Inflammatory macrophage treated with lipopolysaccharide for 1 hour (primary cell): Measurements from ENCODE around the gene DDI1.

Experiments used
- DNase-seq, 2 donors: peaks; one replicate each; pipeline ENCODE4 v3.0.0-alpha.2; 2020 to 2022

DDI1 gene

DNA sequence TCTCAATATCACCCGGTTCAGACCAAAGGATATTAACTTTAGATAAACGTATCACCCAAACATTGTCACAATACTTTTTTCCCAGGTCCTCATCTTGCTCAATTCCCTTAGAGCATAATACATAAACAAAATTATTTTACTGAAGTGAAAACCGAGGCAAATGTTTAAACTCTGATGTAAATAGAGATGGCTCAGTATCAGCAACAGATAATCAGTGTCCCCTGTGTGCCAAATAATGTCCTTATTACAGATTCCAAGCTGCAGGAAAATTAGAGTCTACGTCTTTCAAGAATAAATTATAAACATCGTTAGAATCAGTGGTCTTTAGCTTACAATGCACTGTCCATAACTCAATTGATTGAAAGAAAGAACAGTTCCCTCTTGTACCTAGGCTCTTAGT, 50.2 kb downstream of the DDI1 start:
- DNase-seq: no peak
